ENCODE measurements around the gene YY1. TPM values are rescaled to one million over a fixed set of nuclear protein-coding genes. Genes with fewer than 3 reads are reported as not detected.

Gene YY1
- total RNA-seq, 1 donor from 2014 or later, result 43.0 TPM

GRCh38 chr14:100291305-100292075 lies 52.5 kb downstream of the YY1 start:
- H3K27me3 ChIP-seq, result no peaks in the 10 kb centered on the region
- H3K4me3 ChIP-seq, result no peak overlapping the region
- H3K36me3 ChIP-seq, result peaks cover 0 to 8% of the 10 kb centered on the region in 2 donors
- no peaks in the 10 kb centered on the region for H3K9me3 ChIP-seq
- no peak for DNase-seq (ENCODE audit: extremely low spot score in 2 of 2)
- intact Hi-C loops (cut with DNase I), result no loop called here
- TF ChIP-seq POLR2AphosphoS5 (IDR thresholded peaks at IDR 0.05; ENCODE audit: insufficient read depth in 1 of 2, low read depth in 1 of 2), result no peak
- peaks cover 6% of the 10 kb centered on the region for H3K4me1 ChIP-seq
- H3K27ac ChIP-seq, result no peak overlapping the region

- TF ChIP-seq CTCF (IDR thresholded peaks at IDR 0.05), result no peak
- intact Hi-C loops (cut with DNase I), result no loop called here
These were observed 53.4 kb downstream of the YY1 start for GRCh38 chr14:100292301-100292775.

GRCh38 chr14:100292776-100293461 lies 54.0 kb downstream of the YY1 start:
- Histone ChIP-seq H3K9me3 (no peaks in the 10 kb centered on the region), H3K27me3 (no peaks in the 10 kb centered on the region), H3K4me3 (no peak overlapping the region), H3K27ac (no peak overlapping the region), H3K4me1 (peaks cover 18% of the 10 kb centered on the region), H3K36me3 (peaks cover 0 to 8% of the 10 kb centered on the region in 2 donors)
- TF ChIP-seq POLR2A (IDR thresholded peaks at IDR 0.05), result no peak
- no peak for TF ChIP-seq POLR2AphosphoS5 (IDR thresholded peaks at IDR 0.05; ENCODE audit: insufficient read depth in 1 of 2, low read depth in 1 of 2)
- no peak for TF ChIP-seq CTCF (IDR thresholded peaks at IDR 0.05)
- intact Hi-C loops (cut with DNase I), result no loop called here
- DNase-seq (ENCODE audit: extremely low spot score in 2 of 2), result no peak

More at GRCh38 chr14:100292301-100292775, 53.4 kb downstream of the YY1 start:
- Histone ChIP-seq H3K4me3 (no peak overlapping the region), H3K27ac (no peak overlapping the region), H3K36me3 (peaks cover 0 to 8% of the 10 kb centered on the region in 2 donors), H3K4me1 (peaks cover 12% of the 10 kb centered on the region), H3K9me3 (no peaks in the 10 kb centered on the region), H3K27me3 (no peaks in the 10 kb centered on the region)
- no peak for DNase-seq (ENCODE audit: extremely low spot score in 2 of 2)

- TF ChIP-seq POLR2A (IDR thresholded peaks at IDR 0.05) (no peak), CTCF (IDR thresholded peaks at IDR 0.05) (no peak), POLR2AphosphoS5 (IDR thresholded peaks at IDR 0.05; ENCODE audit: insufficient read depth in 1 of 2, low read depth in 1 of 2) (no peak)
- Histone ChIP-seq H3K27me3 (no peaks in the 10 kb centered on the region), H3K36me3 (peaks cover 0 to 8% of the 10 kb centered on the region in 2 donors), H3K9me3 (no peaks in the 10 kb centered on the region), H3K4me3 (no peak overlapping the region), H3K27ac (no peak overlapping the region), H3K4me1 (peaks cover 25% of the 10 kb centered on the region)
- DNase-seq (ENCODE audit: extremely low spot score in 2 of 2), result no peak
- intact Hi-C loops (cut with DNase I), result no loop called here
These were observed 54.7 kb downstream of the YY1 start for GRCh38 chr14:100293497-100294212.

- Histone ChIP-seq H3K9me3 (no peaks in the 10 kb centered on the region), H3K4me1 (peaks cover 26% of the 10 kb centered on the region), H3K36me3 (peaks cover 0 to 8% of the 10 kb centered on the region in 2 donors), H3K27ac (no peak overlapping the region), H3K27me3 (no peaks in the 10 kb centered on the region), H3K4me3 (no peak overlapping the region)
- no peak for DNase-seq (ENCODE audit: extremely low spot score in 2 of 2)
- no peak for TF ChIP-seq CTCF (IDR thresholded peaks at IDR 0.05)
- TF ChIP-seq POLR2AphosphoS5 (IDR thresholded peaks at IDR 0.05; ENCODE audit: insufficient read depth in 1 of 2, low read depth in 1 of 2), result no peak
- no peak for TF ChIP-seq POLR2A (IDR thresholded peaks at IDR 0.05)
- intact Hi-C loops (cut with DNase I), result no loop called here
These were observed 55.4 kb downstream of the YY1 start for GRCh38 chr14:100294213-100294962.

Measured in vagina (tissue), 2 donors.